Neural progenitor cell (in vitro differentiated cells): Measurements from ENCODE around the gene SUPT20H. TPM values are rescaled to one million over a fixed set of nuclear protein-coding genes. Genes with fewer than 3 reads are reported as not detected.

ENCODE experiments used
- DNase-seq: peaks from one replicate; pipeline ENCODE4 v3.0.0-alpha.2; 2016; ENCODE audit warnings: low spot score
- H2AFZ ChIP-seq: fragments of 200-600 bp; sonication (generic); replicated peaks from 2 replicates; pipeline ENCODE4 v1.6.1; 2016; ENCODE audit warnings: antibody characterized with exemption
- H3F3A ChIP-seq: fragments of 200-600 bp; sonication (generic); 2 replicates; pipeline ENCODE4 v1.6.1; 2016; ENCODE audit warnings: antibody characterized with exemption, low read depth
- H3K27ac ChIP-seq: fragments of 200-600 bp; sonication (generic); 2 replicates; pipeline ENCODE4 v1.5.1; 2016; ENCODE audit warnings: mild to moderate bottlenecking
- H3K27me3 ChIP-seq: fragments of 200-600 bp; sonication (generic); 2 replicates; pipeline ENCODE4 v1.6.1; 2016; ENCODE audit warnings: mild to moderate bottlenecking, moderate library complexity
- H3K36me3 ChIP-seq: fragments of 200-600 bp; sonication (generic); 2 replicates; pipeline ENCODE4 v1.5.1; 2016
- H3K4me1 ChIP-seq: fragments of 200-600 bp; sonication (generic); 2 replicates; pipeline ENCODE4 v1.6.1; 2016; ENCODE audit warnings: mixed run types
- H3K4me2 ChIP-seq: fragments of 200-600 bp; sonication (generic); 2 replicates; pipeline ENCODE4 v1.6.1; 2016
- H3K4me3 ChIP-seq: fragments of 200-600 bp; sonication (generic); 2 replicates; pipeline ENCODE4 v1.5.1; 2016
- H3K79me2 ChIP-seq: fragments of 200-600 bp; sonication (generic); 2 replicates; pipeline ENCODE4 v1.6.1; 2016; ENCODE audit warnings: low read depth
- H3K9ac ChIP-seq: fragments of 200-600 bp; sonication (generic); 2 replicates; pipeline ENCODE4 v1.6.1; 2016
- H3K9me3 ChIP-seq: fragments of 200-600 bp; sonication (generic); 2 replicates; pipeline ENCODE4 v1.5.1; 2016; ENCODE audit warnings: low read depth
- H4K20me1 ChIP-seq: fragments of 200-600 bp; sonication (generic); 2 replicates; pipeline ENCODE4 v1.6.1; 2016; ENCODE audit warnings: low read depth
- H3K27ac Mint-ChIP-seq: 3 replicates; pipeline ENCODE4 v1.8.0; 2021; ENCODE audit warnings: mixed read lengths
- H3K27me3 Mint-ChIP-seq: 2 replicates; pipeline ENCODE4 v1.8.0; 2022; ENCODE audit warnings: low read depth, mild to moderate bottlenecking, inconsistent platforms, moderate library complexity, mixed read lengths; ENCODE audit not compliant: insufficient read depth
- H3K36me3 Mint-ChIP-seq: 3 replicates; pipeline ENCODE4 v1.8.0; 2021; ENCODE audit warnings: mixed read lengths
- H3K4me1 Mint-ChIP-seq: 3 replicates; pipeline ENCODE4 v1.8.0; 2021; ENCODE audit warnings: mixed read lengths
- H3K4me3 Mint-ChIP-seq: 3 replicates; pipeline ENCODE4 v1.8.0; 2021; ENCODE audit warnings: mild to moderate bottlenecking, moderate library complexity, mixed read lengths
- H3K9me3 Mint-ChIP-seq: 3 replicates; pipeline ENCODE4 v1.8.0; 2020; ENCODE audit warnings: mixed read lengths
- EZH2 ChIP-seq: fragments of 200-600 bp; sonication (generic); IDR thresholded peaks from 2 replicates; pipeline ENCODE4 v1.6.1; 2017; ENCODE audit warnings: antibody characterized with exemption, mild to moderate bottlenecking, moderate library complexity
- EZH2phosphoT487 ChIP-seq: fragments of 200-600 bp; sonication (generic); IDR thresholded peaks from 2 replicates; pipeline ENCODE4 v1.6.1; 2017; ENCODE audit warnings: antibody characterized with exemption
- total RNA-seq: library from RNA; depleted of rRNA; stranded (reverse); fragments of >200 nt; gene quantifications from 2 replicates; pipeline ENCODE4 v1.2.3, GENCODE V29; 2015; ENCODE audit warnings: low replicate concordance
- TF ChIP-seq, protein P1 (sequence below): fragments of 200-600 bp; sonication (generic); IDR thresholded peaks from 2 replicates; pipeline ENCODE4 v1.5.1; 2017; ENCODE audit warnings: antibody characterized with exemption, mild to moderate bottlenecking

Gene SUPT20H
- total RNA-seq, 1 donor from 2014 or later: 88.2 TPM

DNA sequence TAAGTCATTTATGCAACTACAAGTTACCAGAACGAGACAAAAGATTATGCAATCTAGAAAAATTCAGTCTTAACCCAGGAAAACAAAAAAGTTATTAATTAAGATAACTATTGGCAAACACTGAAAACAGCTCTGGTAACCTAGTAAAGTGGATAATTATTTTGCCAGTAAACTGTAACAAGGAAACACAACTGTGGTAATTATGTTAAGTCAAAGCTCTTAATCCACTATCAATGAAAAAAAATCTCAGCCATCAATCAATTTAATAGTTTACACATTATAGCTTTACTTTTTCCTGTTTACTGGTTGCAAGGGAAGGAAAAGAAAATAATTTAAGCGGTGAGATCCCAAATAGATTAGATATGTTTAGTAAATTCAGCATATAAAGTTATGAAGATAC is 47.7 kb downstream of the SUPT20H start:
- peaks cover 29% of the 10 kb centered on the region for H3K36me3 Mint-ChIP-seq
- no peak for DNase-seq
- no peaks in the 10 kb centered on the region for H3K9me3 Mint-ChIP-seq

DNA sequence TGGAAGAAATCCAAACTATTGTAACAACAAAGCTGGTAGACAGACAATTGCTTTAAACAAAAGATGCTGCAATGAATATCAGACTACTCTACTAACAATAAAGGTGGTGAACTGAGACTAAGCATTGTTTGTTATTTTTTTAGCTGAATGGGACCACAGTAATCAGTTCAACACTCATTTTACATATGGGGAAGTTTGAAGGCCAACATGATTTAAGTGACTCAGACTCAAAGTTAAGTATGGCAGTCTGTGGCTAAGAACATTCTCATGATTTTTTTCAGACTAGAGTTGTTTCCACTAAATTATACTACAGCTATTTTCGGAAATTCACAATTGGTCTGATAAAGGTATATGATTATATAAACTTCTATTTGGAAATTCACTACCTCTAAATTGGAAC is 48.5 kb downstream of the SUPT20H start:
- Histone ChIP-seq H3K27ac (no peak overlapping the region), H3K36me3 (peaks cover 41% of the 10 kb centered on the region), H3F3A (peaks cover 35% of the 10 kb centered on the region), H3K9me3 (no peaks in the 10 kb centered on the region), H3K79me2 (no peaks in the 10 kb centered on the region), H3K4me1 (no peaks in the 10 kb centered on the region), H3K27me3 (no peaks in the 10 kb centered on the region), H3K4me3 (no peak overlapping the region), H3K4me2 (no peak overlapping the region), H3K9ac (no peak overlapping the region), H4K20me1 (no peaks in the 10 kb centered on the region), H2AFZ (no peak overlapping the region)
- Mint-ChIP-seq H3K4me3 (no peak overlapping the region), H3K9me3 (no peaks in the 10 kb centered on the region), H3K27me3 (peaks cover 2% of the 10 kb centered on the region), H3K27ac (no peak overlapping the region), H3K4me1 (no peaks in the 10 kb centered on the region), H3K36me3 (peaks cover 24% of the 10 kb centered on the region)
- DNase-seq: no peak
- TF ChIP-seq, protein P1, sequence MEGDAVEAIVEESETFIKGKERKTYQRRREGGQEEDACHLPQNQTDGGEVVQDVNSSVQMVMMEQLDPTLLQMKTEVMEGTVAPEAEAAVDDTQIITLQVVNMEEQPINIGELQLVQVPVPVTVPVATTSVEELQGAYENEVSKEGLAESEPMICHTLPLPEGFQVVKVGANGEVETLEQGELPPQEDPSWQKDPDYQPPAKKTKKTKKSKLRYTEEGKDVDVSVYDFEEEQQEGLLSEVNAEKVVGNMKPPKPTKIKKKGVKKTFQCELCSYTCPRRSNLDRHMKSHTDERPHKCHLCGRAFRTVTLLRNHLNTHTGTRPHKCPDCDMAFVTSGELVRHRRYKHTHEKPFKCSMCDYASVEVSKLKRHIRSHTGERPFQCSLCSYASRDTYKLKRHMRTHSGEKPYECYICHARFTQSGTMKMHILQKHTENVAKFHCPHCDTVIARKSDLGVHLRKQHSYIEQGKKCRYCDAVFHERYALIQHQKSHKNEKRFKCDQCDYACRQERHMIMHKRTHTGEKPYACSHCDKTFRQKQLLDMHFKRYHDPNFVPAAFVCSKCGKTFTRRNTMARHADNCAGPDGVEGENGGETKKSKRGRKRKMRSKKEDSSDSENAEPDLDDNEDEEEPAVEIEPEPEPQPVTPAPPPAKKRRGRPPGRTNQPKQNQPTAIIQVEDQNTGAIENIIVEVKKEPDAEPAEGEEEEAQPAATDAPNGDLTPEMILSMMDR: no peak
- no peak for TF ChIP-seq EZH2
- no peak for TF ChIP-seq EZH2phosphoT487

More for the DNA sequence above, 47.7 kb downstream of the SUPT20H start:
- no peak overlapping the region for H3K4me2 ChIP-seq
- no peaks in the 10 kb centered on the region for H4K20me1 ChIP-seq
- peaks cover 37% of the 10 kb centered on the region for H3K36me3 ChIP-seq
- H3K9ac ChIP-seq: no peak overlapping the region
- no peak overlapping the region for H3K4me3 Mint-ChIP-seq
- no peaks in the 10 kb centered on the region for H3K9me3 ChIP-seq
- no peak overlapping the region for H3K27ac Mint-ChIP-seq
- no peaks in the 10 kb centered on the region for H3K79me2 ChIP-seq
- H2AFZ ChIP-seq: no peak overlapping the region
- peaks cover 3% of the 10 kb centered on the region for H3K27me3 Mint-ChIP-seq
- TF ChIP-seq, protein P1: no peak
- TF ChIP-seq EZH2: no peak
- TF ChIP-seq EZH2phosphoT487: no peak
- H3F3A ChIP-seq: peaks cover 35% of the 10 kb centered on the region
- H3K27me3 ChIP-seq: no peaks in the 10 kb centered on the region
- H3K4me1 Mint-ChIP-seq: no peaks in the 10 kb centered on the region
- no peak overlapping the region for H3K27ac ChIP-seq
- no peak overlapping the region for H3K4me3 ChIP-seq
- H3K4me1 ChIP-seq: no peaks in the 10 kb centered on the region

DNA sequence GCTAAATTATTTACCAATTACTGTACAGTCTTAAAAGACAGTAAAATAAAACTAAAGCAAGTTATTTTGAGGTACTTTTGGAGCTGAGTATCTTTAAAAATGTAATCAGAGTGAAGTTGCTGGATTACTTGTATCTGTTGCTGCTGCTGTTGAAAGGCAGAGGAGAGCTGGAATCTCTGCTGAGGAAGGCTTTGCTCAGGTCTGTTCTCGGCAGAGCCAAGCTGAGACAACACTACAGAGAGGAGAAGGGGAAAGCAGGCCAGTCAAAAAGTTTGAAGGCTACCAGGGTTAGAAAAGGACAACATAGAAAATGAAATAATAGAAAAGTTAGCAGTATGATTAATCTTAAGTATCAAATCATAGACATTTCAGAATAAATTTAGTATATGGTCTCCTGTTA is 49.1 kb downstream of the SUPT20H start:
- Histone ChIP-seq H4K20me1 (no peaks in the 10 kb centered on the region), H3K27ac (peak overlapping the region; percentile 44), H3K36me3 (peaks cover 44% of the 10 kb centered on the region), H3K4me1 (no peaks in the 10 kb centered on the region), H2AFZ (no peak overlapping the region), H3K9me3 (no peaks in the 10 kb centered on the region), H3K4me3 (no peak overlapping the region), H3K9ac (no peak overlapping the region), H3K27me3 (no peaks in the 10 kb centered on the region), H3K4me2 (no peak overlapping the region), H3K79me2 (no peaks in the 10 kb centered on the region), H3F3A (peaks cover 35% of the 10 kb centered on the region)
- Mint-ChIP-seq H3K27ac (no peak overlapping the region), H3K4me3 (no peak overlapping the region), H3K27me3 (peaks cover 1% of the 10 kb centered on the region), H3K36me3 (peaks cover 21% of the 10 kb centered on the region), H3K9me3 (no peaks in the 10 kb centered on the region), H3K4me1 (no peaks in the 10 kb centered on the region)
- DNase-seq: no peak
- TF ChIP-seq, protein P1: no peak
- TF ChIP-seq EZH2phosphoT487: no peak
- TF ChIP-seq EZH2: no peak

DNA sequence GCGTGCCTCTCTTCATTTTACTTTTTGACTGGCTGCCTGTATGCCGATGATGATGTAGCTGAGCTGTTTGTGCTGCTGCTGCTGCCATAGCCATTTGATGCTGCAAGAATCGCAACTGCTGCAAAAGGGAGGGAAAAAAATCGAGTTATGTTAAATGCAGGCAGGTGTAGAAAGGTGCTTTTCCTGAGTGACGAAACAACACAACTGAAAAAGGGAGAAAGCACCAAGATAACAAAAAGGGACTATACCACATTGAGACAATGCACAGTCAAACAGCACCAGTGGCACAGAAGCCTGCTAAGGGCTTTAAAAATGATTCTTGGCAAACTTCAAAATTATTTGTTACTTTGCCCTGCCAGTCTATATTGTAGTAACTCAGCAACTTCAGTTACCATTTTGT is 49.8 kb downstream of the SUPT20H start:
- Histone ChIP-seq H3K79me2 (no peaks in the 10 kb centered on the region), H3K27ac (no peak overlapping the region), H2AFZ (no peak overlapping the region), H3K36me3 (peaks cover 51% of the 10 kb centered on the region), H3K4me3 (no peak overlapping the region), H3K4me2 (no peak overlapping the region), H3K9me3 (no peaks in the 10 kb centered on the region), H3F3A (peaks cover 35% of the 10 kb centered on the region), H3K27me3 (no peaks in the 10 kb centered on the region), H4K20me1 (no peaks in the 10 kb centered on the region), H3K9ac (no peak overlapping the region), H3K4me1 (no peaks in the 10 kb centered on the region)
- H3K4me3 Mint-ChIP-seq: no peak overlapping the region
- DNase-seq: no peak
- TF ChIP-seq EZH2phosphoT487: no peak
- TF ChIP-seq, protein P1: no peak
- H3K27ac Mint-ChIP-seq: no peak overlapping the region
- H3K4me1 Mint-ChIP-seq: no peaks in the 10 kb centered on the region
- no peaks in the 10 kb centered on the region for H3K9me3 Mint-ChIP-seq
- H3K36me3 Mint-ChIP-seq: peaks cover 21% of the 10 kb centered on the region
- H3K27me3 Mint-ChIP-seq: peaks cover 2% of the 10 kb centered on the region
